SK-N-SH (cell line): Measurements from ENCODE around the gene PDS5B. TPM values are rescaled to one million over a fixed set of nuclear protein-coding genes. Genes with fewer than 3 reads are reported as not detected.

Experiments used
- CTCF ChIA-PET: fragments of 300-600, 350-600 bp; formaldehyde crosslinking; extraction: SDS; loops from one replicate; lab custom pipeline; 2021; lab: Yijun Ruan, JAX
- POLR2A ChIA-PET: fragments of 350-600 bp; sonication (Branson Sonifier 250); formaldehyde crosslinking; extraction: SDS; loops from one replicate; lab custom pipeline; 2020; ENCODE audit warnings: antibody characterized with exemption, inconsistent platforms; lab: Yijun Ruan, JAX
- DNase-seq: peaks from one replicate; pipeline ENCODE4 v3.0.0; 2012
- H2AFZ ChIP-seq: fragments of 200-600 bp; sonication (generic); 2 replicates; pipeline ENCODE4 v1.8.1; 2016; ENCODE audit warnings: antibody characterized with exemption, mild to moderate bottlenecking, low read depth
- H3F3A ChIP-seq: fragments of 200-600 bp; sonication (generic); replicated peaks from 2 replicates; pipeline ENCODE3; 2016; ENCODE audit warnings: antibody characterized with exemption, mild to moderate bottlenecking; ENCODE audit not compliant: insufficient read depth
- H3K27ac ChIP-seq, 2 experiments: fragments of 200-500 bp in 1 of 2; fragments of 200-600 bp in 1 of 2; sonication (Bioruptor generic) in 1 of 2; sonication (generic), shearing (Covaris generic) in 1 of 2; 2 replicates each; pipeline versions ENCODE4 v1.5.1 to v1.6.1; 2014 to 2016; ENCODE audit warnings: low read depth in 2 of 2, inconsistent platforms in 1 of 2, low read length in 1 of 2, mild to moderate bottlenecking in 1 of 2, mixed read lengths in 1 of 2
- H3K27me3 ChIP-seq: fragments of 200-600 bp; sonication (generic), shearing (Covaris generic); 2 replicates; pipeline ENCODE4 v1.6.1; 2016; ENCODE audit warnings: mixed run types; ENCODE audit not compliant: insufficient read depth
- H3K36me3 ChIP-seq, 2 experiments: fragments of 200-500 bp in 1 of 2; fragments of 200-600 bp in 1 of 2; sonication (Bioruptor generic) in 1 of 2; sonication (generic) in 1 of 2; replicated peaks in 1 of 2; 2 replicates each; pipeline versions ENCODE3 to v1.5.1; 2014 to 2016; ENCODE audit warnings: low read length in 1 of 2, mild to moderate bottlenecking in 1 of 2; ENCODE audit not compliant: insufficient read depth in 2 of 2, control insufficient read depth in 1 of 2
- H3K4me1 ChIP-seq, 2 experiments: fragments of 200-500 bp in 1 of 2; fragments of 200-600 bp in 1 of 2; sonication (Bioruptor generic) in 1 of 2; sonication (generic), shearing (Covaris generic) in 1 of 2; 2 replicates each; pipeline versions ENCODE4 v1.5.1 to v1.6.1; 2014 to 2016; ENCODE audit warnings: low read depth in 1 of 2, low read length in 1 of 2, mixed run types in 1 of 2; ENCODE audit not compliant: insufficient read depth in 2 of 2, control insufficient read depth in 1 of 2
- H3K4me2 ChIP-seq: fragments of 200-600 bp; sonication (generic), shearing (Covaris generic); 2 replicates; pipeline ENCODE4 v1.6.1; 2017; ENCODE audit warnings: mixed run types
- H3K4me3 ChIP-seq, 2 experiments: fragments of 200-500 bp in 1 of 2; fragments of 200-600 bp in 1 of 2; sonication (Bioruptor generic) in 1 of 2; sonication (generic), shearing (Covaris generic) in 1 of 2; 2 replicates each; pipeline versions ENCODE4 v1.5.1 to v1.8.1; 2014 to 2016; ENCODE audit warnings: low read depth in 2 of 2, inconsistent platforms in 1 of 2, low read length in 1 of 2, mild to moderate bottlenecking in 1 of 2, mixed read lengths in 1 of 2, moderate library complexity in 1 of 2
- H3K79me2 ChIP-seq: fragments of 200-600 bp; sonication (generic); 2 replicates; pipeline ENCODE4 v1.8.1; 2017; ENCODE audit warnings: mild to moderate bottlenecking; ENCODE audit not compliant: insufficient read depth
- H3K9ac ChIP-seq: fragments of 200-600 bp; sonication (generic); 2 replicates; pipeline ENCODE4 v1.6.1; 2017; ENCODE audit warnings: mixed run types
- H3K9me2 ChIP-seq: fragments of 200-600 bp; sonication (generic); 2 replicates; pipeline ENCODE4 v1.6.1; 2017; ENCODE audit warnings: mixed run types
- H3K9me3 ChIP-seq: fragments of 200-600 bp; sonication (generic); 2 replicates; pipeline ENCODE4 v1.6.1; 2017; ENCODE audit warnings: mixed run types, mild to moderate bottlenecking, moderate library complexity
- H4K20me1 ChIP-seq: fragments of 200-600 bp; sonication (generic); 2 replicates; pipeline ENCODE4 v1.6.1; 2017; ENCODE audit warnings: mild to moderate bottlenecking, mixed run types; ENCODE audit not compliant: insufficient read depth
- EZH2phosphoT487 ChIP-seq: fragments of 200-600 bp; sonication (generic); IDR thresholded peaks from 2 replicates; pipeline ENCODE4 v1.6.1; 2017; ENCODE audit warnings: low read depth, mixed run types, mild to moderate bottlenecking, antibody characterized with exemption, moderate library complexity, borderline replicate concordance
- FOXJ3 ChIP-seq: sonication (generic); formaldehyde crosslinking; IDR thresholded peaks from 2 replicates; pipeline ENCODE4 v1.5.1; 2020; ENCODE audit warnings: mild to moderate bottlenecking, missing genetic modification reagents
- JUND ChIP-seq: IDR thresholded peaks from 2 replicates; pipeline ENCODE4 v1.4.0; 2012
- TCF12 ChIP-seq: IDR thresholded peaks from 2 replicates; pipeline ENCODE4 v1.4.0; 2012
- YY1 ChIP-seq: IDR thresholded peaks from 2 replicates; pipeline ENCODE4 v1.4.0; 2012; ENCODE audit warnings: low read depth, mild to moderate bottlenecking
- WGBS: methylation state at CpG from one replicate; pipeline ENCODE4 v1.1.6; 2017; ENCODE audit warnings: low lambda C conversion rate; 5-methylcytosine and 5-hydroxymethylcytosine counted together
- polyA plus RNA-seq, 3 experiments: library from polyadenylated mRNA; depleted of rRNA; stranded (reverse); fragments of >200 nt; gene quantifications; 2 replicates each; pipeline ENCODE4 v1.2.3, GENCODE V29; 2012
- TF ChIP-seq, protein P1 (sequence below): IDR thresholded peaks from 2 replicates; pipeline ENCODE4 v1.4.0; 2012; ENCODE audit warnings: low read depth, borderline replicate concordance
- TF ChIP-seq, protein P2 (sequence below): fragments of 200-600 bp; sonication (generic); IDR thresholded peaks from 2 replicates; pipeline ENCODE4 v1.6.1; 2017; ENCODE audit warnings: antibody characterized with exemption, mild to moderate bottlenecking, moderate library complexity

PDS5B gene
- polyA plus RNA-seq, 1 of the 3 experiments (the other 2 are of a cell fraction) = 3.8 TPM

DNA sequence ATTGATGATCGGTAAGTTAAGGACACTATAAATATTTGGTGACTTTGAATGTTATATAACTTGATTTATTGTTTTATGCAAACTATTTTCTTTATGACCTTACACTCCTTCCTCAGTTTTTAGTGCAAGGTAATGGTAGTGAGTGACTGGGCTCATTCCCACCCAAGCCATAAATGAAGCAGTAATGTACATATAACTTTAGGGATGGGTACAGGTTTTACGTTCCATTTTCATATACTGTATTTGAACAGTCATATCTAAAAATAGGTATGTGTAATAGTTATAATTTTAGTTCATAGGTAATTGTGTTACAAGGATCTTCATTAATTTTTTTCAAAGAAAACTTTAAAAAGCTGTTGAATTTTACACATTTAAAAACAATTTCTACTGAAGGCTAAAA, 101.0 kb downstream of the PDS5B start:
- Histone ChIP-seq H4K20me1 (no peaks in the 10 kb centered on the region), H3K9me2 (no peaks in the 10 kb centered on the region), H3K9ac (no peak overlapping the region), H3K79me2 (no peaks in the 10 kb centered on the region), H3K4me1 (no peaks in the 10 kb centered on the region)
- no peak for TF ChIP-seq FOXJ3
- TF ChIP-seq EZH2phosphoT487 = no peak
- TF ChIP-seq, all 33 proteins: peak for 0
- H3K9me3 ChIP-seq = no peaks in the 10 kb centered on the region
- no peak overlapping the region for H2AFZ ChIP-seq
- peaks cover 7% of the 10 kb centered on the region for H3F3A ChIP-seq
- H3K4me3 ChIP-seq = no peak overlapping the region
- ChIA-PET POLR2A (no interaction called here), CTCF (interaction anchor here (1.0 to 1.5 kb wide), 3 partner anchors 15 to 48 kb away, joined by 3 to 8 read pairs (median 4); no protein-coding TSS in a partner anchor)
- 93% methylated on average over 2 of the region's 2 CpGs for WGBS
- no peak overlapping the region for H3K4me2 ChIP-seq
- H3K36me3 ChIP-seq = peaks cover 19 to 52% of the 10 kb centered on the region in 2 experiments
- no peak overlapping the region for H3K27ac ChIP-seq
- no peaks in the 10 kb centered on the region for H3K27me3 ChIP-seq
- no peak for DNase-seq

DNA sequence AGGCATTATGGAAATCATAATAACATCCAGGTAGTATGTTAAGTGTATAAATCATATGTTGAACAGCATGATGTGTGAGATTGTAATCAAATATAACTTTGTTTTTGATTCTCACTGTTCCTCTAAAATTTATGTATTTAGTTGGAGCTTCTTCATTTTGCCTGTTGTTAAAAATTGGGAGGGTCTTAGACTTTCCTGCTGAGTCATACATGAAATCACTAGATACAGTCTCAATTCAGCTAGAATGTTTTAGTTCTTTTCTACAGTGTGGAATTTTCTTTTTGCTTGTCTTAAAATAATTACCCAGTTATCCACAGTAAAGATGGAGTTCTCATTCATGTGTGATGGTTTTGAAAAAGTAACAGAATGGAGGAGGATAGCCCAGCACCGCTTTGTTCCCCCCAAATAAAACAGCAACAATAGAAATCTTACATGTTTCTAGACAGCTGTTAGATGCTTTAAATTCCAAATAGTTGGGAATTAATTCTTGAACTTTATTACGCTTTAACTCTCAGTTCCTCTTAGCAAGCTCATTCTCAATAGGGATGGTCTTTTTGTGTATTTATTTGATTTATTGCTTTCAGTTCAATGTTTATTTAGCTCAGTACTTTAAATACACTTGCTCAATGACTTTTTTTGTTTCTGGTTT, 109.5 kb downstream of the PDS5B start:
- no peak overlapping the region for H3K4me2 ChIP-seq
- H4K20me1 ChIP-seq = no peaks in the 10 kb centered on the region
- ChIA-PET POLR2A (no interaction called here), CTCF (interaction anchor here (1.1 kb wide), 2 partner anchors 28 to 45 kb away, joined by 3 to 7 read pairs; no protein-coding TSS in a partner anchor)
- H3K9me2 ChIP-seq = no peaks in the 10 kb centered on the region
- DNase-seq = no peak
- H3K4me3 ChIP-seq = no peak overlapping the region
- no peak overlapping the region; a peak in 1 of 4 replicates for H3K27ac ChIP-seq
- peaks cover 32 to 39% of the 10 kb centered on the region in 2 experiments for H3K36me3 ChIP-seq
- H3K9ac ChIP-seq = no peak overlapping the region
- no peaks in the 10 kb centered on the region for H3K27me3 ChIP-seq
- peaks cover 2% of the 10 kb centered on the region for H3F3A ChIP-seq
- no peaks in the 10 kb centered on the region for H3K9me3 ChIP-seq
- H2AFZ ChIP-seq = no peak overlapping the region
- H3K79me2 ChIP-seq = no peaks in the 10 kb centered on the region
- TF ChIP-seq JUND (no peak), TCF12 (no peak)
- H3K4me1 ChIP-seq = peaks cover 3 to 12% of the 10 kb centered on the region in 2 experiments; a peak in 2 of 4 replicates
- WGBS = 95% methylated on average over 2 of the region's 2 CpGs

DNA sequence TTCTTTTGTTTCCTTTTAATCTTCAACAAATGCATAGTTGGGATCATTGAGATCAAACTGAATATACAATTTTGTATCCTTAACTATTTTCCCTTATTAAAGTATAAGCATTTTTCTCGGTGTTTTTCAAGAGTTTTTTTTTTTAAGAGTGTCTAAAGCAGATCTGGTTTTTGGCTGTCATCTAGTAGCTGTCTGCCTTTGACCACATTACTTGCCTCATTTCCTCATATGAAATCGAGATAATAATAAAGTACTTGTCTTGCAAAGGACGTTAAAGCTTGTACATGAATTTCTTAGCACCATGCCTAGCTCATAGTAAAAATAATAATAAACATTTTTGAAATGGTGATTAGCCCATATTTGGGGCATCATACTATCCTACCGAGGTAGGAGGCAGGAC, 121.2 kb downstream of the PDS5B start:
- Histone ChIP-seq H3K4me2 (no peak overlapping the region), H3K79me2 (no peaks in the 10 kb centered on the region), H3K9me2 (no peaks in the 10 kb centered on the region), H2AFZ (no peak overlapping the region), H3K4me1 (no peaks in the 10 kb centered on the region), H3K27me3 (no peaks in the 10 kb centered on the region), H3K9me3 (no peaks in the 10 kb centered on the region; the same call in 1 of the 2 replicates), H3K4me3 (no peak overlapping the region), H3K36me3 (peaks cover 53 to 79% of the 10 kb centered on the region in 2 experiments), H3F3A (peaks cover 7% of the 10 kb centered on the region), H3K27ac (no peak overlapping the region), H3K9ac (no peak overlapping the region), H4K20me1 (no peaks in the 10 kb centered on the region)
- TF ChIP-seq EZH2phosphoT487 (no peak), YY1 (no peak)
- TF ChIP-seq, protein P1, sequence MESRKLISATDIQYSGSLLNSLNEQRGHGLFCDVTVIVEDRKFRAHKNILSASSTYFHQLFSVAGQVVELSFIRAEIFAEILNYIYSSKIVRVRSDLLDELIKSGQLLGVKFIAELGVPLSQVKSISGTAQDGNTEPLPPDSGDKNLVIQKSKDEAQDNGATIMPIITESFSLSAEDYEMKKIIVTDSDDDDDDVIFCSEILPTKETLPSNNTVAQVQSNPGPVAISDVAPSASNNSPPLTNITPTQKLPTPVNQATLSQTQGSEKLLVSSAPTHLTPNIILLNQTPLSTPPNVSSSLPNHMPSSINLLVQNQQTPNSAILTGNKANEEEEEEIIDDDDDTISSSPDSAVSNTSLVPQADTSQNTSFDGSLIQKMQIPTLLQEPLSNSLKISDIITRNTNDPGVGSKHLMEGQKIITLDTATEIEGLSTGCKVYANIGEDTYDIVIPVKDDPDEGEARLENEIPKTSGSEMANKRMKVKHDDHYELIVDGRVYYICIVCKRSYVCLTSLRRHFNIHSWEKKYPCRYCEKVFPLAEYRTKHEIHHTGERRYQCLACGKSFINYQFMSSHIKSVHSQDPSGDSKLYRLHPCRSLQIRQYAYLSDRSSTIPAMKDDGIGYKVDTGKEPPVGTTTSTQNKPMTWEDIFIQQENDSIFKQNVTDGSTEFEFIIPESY = no peak
- TF ChIP-seq, protein P2, sequence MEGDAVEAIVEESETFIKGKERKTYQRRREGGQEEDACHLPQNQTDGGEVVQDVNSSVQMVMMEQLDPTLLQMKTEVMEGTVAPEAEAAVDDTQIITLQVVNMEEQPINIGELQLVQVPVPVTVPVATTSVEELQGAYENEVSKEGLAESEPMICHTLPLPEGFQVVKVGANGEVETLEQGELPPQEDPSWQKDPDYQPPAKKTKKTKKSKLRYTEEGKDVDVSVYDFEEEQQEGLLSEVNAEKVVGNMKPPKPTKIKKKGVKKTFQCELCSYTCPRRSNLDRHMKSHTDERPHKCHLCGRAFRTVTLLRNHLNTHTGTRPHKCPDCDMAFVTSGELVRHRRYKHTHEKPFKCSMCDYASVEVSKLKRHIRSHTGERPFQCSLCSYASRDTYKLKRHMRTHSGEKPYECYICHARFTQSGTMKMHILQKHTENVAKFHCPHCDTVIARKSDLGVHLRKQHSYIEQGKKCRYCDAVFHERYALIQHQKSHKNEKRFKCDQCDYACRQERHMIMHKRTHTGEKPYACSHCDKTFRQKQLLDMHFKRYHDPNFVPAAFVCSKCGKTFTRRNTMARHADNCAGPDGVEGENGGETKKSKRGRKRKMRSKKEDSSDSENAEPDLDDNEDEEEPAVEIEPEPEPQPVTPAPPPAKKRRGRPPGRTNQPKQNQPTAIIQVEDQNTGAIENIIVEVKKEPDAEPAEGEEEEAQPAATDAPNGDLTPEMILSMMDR = no peak
- DNase-seq = no peak
- ChIA-PET CTCF (interaction anchor here (0.8 to 1.8 kb wide), 2 partner anchors 19 to 57 kb away, joined by 3 to 4 read pairs; no protein-coding TSS in a partner anchor), POLR2A (no interaction called here)
- 76% methylated on average over 4 of the region's 4 CpGs for WGBS
